ENCODE measurements around the gene GSG1L2.
"Not testable (repeated sequence)": the region's sequence is repeated elsewhere in the genome, so short reads cannot be mapped to it uniquely, and the experiment has no call there.

The GSG1L2 gene

GRCh38 chr17:9784544-9784943 is 37.3 kb downstream of the GSG1L2 start:
- no peak for DNase-seq

DNA sequence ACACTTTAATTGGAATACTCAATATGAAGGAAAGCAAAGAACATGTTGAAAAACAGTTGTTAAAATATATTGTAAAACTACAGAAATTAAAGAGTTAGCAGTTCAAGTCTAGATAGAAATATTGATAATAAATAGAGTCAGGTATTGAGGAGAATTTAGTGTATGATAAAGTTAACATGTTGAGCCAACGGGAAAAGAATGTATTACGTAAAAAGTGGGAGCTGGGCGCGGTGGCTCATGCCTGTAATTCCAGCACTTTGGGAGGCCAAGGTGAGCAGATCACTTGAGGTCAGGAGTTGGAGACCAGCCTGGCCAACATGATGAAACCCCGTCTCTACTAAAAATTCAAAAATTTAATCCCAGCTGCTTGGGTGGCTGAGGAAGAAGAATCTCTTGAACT is 38.4 kb downstream of the GSG1L2 start:
- not testable (repeated sequence) for DNase-seq

- no peak for DNase-seq
Observed at GRCh38 chr17:9783050-9783449, 38.8 kb downstream of the GSG1L2 start.

GRCh38 chr17:9780552-9780951 is 41.3 kb downstream of the GSG1L2 start:
- no peak for DNase-seq

DNA sequence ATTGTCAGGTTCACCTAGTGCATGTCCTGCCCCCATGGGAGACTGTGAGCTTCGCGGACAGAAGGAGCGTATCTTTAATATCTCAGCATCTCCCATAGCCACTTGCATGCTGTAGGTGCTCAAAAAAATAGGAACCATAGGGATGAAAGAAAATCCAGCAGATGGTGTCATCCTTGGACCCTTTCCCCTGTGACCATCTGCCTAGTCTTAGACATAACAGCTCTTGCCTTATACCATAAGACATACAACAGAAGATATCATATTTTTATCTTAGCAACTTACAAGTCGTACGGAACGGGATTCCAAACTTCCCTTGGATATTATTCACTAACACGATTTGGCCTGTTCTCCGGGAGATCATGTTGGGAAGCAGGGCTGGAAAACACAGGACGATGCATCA is 45.0 kb downstream of the GSG1L2 start:
- no peak for DNase-seq

GRCh38 chr17:9772658-9773057 is 49.2 kb downstream of the GSG1L2 start:
- no peak for DNase-seq

GRCh38 chr17:9771465-9771864 is 50.4 kb downstream of the GSG1L2 start:
- DNase-seq, result no peak

GRCh38 chr17:9769036-9769695 is 52.7 kb downstream of the GSG1L2 start:
- no peak for DNase-seq

- no peak for DNase-seq
Observed at GRCh38 chr17:9768381-9768934, 53.4 kb downstream of the GSG1L2 start.

GRCh38 chr17:9767432-9767991 is 54.4 kb downstream of the GSG1L2 start:
- no peak for DNase-seq

DNA sequence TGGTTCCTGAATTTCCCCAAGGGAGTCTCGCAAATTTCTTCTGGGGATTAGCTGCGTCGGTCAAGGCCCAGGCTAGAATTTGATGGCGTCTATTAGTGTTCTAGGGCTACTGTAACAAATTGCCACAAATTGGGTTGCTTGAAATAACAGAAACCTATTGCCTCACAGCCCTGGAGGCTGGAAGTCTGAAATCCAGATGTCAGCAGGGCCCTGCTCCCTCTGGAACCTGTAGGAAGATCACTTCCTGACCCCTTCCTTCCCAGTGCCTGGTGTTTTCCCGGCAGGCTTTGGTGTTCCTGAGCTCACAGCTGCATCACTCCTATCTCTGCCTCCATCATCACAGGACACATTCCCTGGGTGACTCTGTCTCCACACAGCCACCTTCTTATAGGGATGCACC is 54.9 kb downstream of the GSG1L2 start:
- no peak for DNase-seq

DNA sequence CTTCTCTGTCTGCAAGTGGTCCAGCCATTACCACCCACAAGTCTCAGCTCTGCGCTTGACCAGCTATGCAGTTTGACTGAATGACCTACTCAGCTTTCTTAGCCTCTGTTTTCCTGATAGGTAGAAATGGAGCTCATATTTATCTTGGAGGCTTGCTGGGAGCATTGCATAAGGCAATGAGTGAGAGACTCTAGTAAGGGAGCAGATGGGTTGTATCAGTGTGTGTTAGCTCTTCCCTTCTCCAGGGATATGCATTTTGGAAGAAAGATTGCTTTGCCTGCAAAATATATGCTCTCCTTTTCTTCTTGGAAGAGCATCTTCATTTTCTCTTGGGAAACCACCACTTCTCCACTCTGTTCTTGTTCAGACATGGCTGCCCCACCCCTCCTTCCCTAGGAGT is 56.6 kb downstream of the GSG1L2 start:
- no peak for DNase-seq

DNA sequence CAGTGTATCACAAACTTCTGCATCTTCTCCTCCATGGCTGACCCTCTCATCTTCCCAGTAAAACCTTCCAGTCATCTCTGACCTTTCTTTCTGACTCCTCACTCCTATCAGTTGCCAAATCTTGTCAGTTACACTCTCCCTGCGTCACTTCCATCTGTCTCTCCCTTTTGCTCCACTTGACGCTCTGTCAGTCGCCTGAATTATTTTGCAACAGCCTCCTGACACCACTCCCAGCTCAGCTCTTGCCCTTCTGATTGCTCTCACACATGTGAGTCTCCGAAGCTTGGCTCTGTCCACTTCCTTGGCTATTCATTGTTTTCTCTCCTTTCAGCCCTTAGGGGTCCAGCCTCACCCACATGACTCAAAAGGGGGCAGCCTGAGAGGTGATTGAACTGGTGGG is 58.2 kb downstream of the GSG1L2 start:
- DNase-seq, result no peak

GRCh38 chr17:9760266-9760665 is 61.6 kb downstream of the GSG1L2 start:
- DNase-seq, result no peak

GRCh38 chr17:9755083-9755482 is 66.8 kb downstream of the GSG1L2 start:
- no peak for DNase-seq

All from stimulated activated CD4-positive, alpha-beta T cell treated with anti-CD3 and anti-CD28 coated beads, Interleukin-2, amount 100 ng/mL, for 24 hours (primary cell).